ENCODE data around the gene LRP11. TPM values are rescaled to one million over a fixed set of nuclear protein-coding genes. Genes with fewer than 3 reads are reported as not detected.

LRP11 gene
- polyA plus RNA-seq, 3 donors: 0.20 to 0.41 (median 0.32) TPM

DNA sequence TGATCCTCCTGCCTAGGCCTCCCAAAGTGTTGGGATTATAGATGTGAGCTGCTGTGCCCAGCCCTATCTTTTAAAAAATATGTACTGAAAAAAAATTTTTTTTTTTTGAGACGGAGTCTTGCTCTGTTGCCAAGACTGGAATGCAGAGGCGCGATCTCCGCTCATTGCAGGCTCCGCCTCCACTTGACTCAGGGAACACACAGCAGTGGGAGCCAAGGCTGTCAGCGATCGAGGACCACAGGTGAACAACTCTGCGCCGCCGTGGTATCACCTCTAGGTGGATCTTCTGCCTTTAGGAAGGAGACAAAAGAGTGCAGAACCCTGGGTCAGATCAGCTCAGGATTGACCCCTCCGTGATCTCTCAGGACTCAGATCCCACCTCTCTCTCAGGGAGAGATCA lies 20.1 kb upstream of the LRP11 start:
- Mint-ChIP-seq H3K4me3 (no peak overlapping the region), H3K9me3 (peaks cover 0 to 2% (median 0%) of the 10 kb centered on the region in 7 donors), H3K36me3 (no peaks in the 10 kb centered on the region), H3K27ac (no peak overlapping the region), H3K27me3 (ENCODE audit: low read depth in 3 of 3) (peaks cover 4 to 13% (median 8%) of the 10 kb centered on the region in 3 donors), H3K4me1 (peaks cover 4% of the 10 kb centered on the region)
- H3K4me1 ChIP-seq (ENCODE audit: control insufficient read depth in 1 of 2, insufficient read depth in 2 of 2, low read length in 2 of 2): no peaks in the 10 kb centered on the region
- no peak overlapping the region for H3K4me2 ChIP-seq (replicated peaks; ENCODE audit: extremely low read depth, low read length, poor library complexity, severe bottlenecking)
- no peaks in the 10 kb centered on the region for H4K20me1 ChIP-seq (ENCODE audit: insufficient read depth, low read length)
- TF ChIP-seq, protein P1, sequence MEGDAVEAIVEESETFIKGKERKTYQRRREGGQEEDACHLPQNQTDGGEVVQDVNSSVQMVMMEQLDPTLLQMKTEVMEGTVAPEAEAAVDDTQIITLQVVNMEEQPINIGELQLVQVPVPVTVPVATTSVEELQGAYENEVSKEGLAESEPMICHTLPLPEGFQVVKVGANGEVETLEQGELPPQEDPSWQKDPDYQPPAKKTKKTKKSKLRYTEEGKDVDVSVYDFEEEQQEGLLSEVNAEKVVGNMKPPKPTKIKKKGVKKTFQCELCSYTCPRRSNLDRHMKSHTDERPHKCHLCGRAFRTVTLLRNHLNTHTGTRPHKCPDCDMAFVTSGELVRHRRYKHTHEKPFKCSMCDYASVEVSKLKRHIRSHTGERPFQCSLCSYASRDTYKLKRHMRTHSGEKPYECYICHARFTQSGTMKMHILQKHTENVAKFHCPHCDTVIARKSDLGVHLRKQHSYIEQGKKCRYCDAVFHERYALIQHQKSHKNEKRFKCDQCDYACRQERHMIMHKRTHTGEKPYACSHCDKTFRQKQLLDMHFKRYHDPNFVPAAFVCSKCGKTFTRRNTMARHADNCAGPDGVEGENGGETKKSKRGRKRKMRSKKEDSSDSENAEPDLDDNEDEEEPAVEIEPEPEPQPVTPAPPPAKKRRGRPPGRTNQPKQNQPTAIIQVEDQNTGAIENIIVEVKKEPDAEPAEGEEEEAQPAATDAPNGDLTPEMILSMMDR (IDR thresholded peaks at IDR 0.05): no peak
- H3K9me3 ChIP-seq (replicated peaks in 1 of 2; ENCODE audit: control insufficient read depth in 1 of 2, insufficient read depth in 1 of 2, low read length in 2 of 2): no peaks in the 10 kb centered on the region
- H3K9ac ChIP-seq (ENCODE audit: insufficient read depth, low read length, poor library complexity, severe bottlenecking): no peak overlapping the region
- H3K79me2 ChIP-seq (ENCODE audit: insufficient read depth, low read length): no peaks in the 10 kb centered on the region
- no peak for DNase-seq
- intact Hi-C loops (cut with micrococcal nuclease): no loop called here
- no peak overlapping the region for H3K4me3 ChIP-seq (replicated peaks in 1 of 3; ENCODE audit: low read depth in 2 of 3, low read length in 3 of 3)
- no peaks in the 10 kb centered on the region for H3K27me3 ChIP-seq (ENCODE audit: control insufficient read depth in 2 of 2, insufficient read depth in 2 of 2, low read length in 2 of 2)
- no peaks in the 10 kb centered on the region for H3K36me3 ChIP-seq (replicated peaks in 1 of 2; ENCODE audit: control insufficient read depth in 1 of 2, insufficient read depth in 2 of 2, low read length in 2 of 2)
- no peak overlapping the region for H2AFZ ChIP-seq (ENCODE audit: insufficient read depth, low read depth, low read length, poor library complexity, severe bottlenecking)
- H3K27ac ChIP-seq (ENCODE audit: low read depth in 1 of 2, low read length in 2 of 2): no peak overlapping the region
- WGBS (ENCODE audit: insufficient coverage): 86% methylated on average over 11 of the region's 11 CpGs

DNA sequence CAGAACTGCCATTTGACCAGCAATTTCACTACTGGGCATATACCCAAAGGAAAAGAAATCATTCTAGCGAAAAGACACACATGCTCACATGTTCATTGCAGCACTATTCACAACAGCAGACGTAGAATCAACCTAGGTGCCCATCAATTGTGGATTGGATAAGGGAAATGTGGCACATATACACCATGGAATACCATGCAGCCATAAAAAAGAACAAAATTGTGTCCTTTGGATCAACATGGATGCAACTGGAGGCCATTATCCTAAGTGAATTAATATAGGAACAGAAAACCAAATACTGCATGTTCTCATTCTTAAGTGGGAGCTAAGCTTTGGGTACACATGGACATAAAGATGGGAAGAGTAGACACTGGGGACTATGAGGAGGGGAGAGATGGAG lies 17.7 kb upstream of the LRP11 start:
- Histone ChIP-seq H4K20me1 (ENCODE audit: insufficient read depth, low read length) (no peaks in the 10 kb centered on the region), H3K27ac (ENCODE audit: low read depth in 1 of 2, low read length in 2 of 2) (no peak overlapping the region), H2AFZ (ENCODE audit: insufficient read depth, low read depth, low read length, poor library complexity, severe bottlenecking) (no peak overlapping the region), H3K4me1 (ENCODE audit: control insufficient read depth in 1 of 2, insufficient read depth in 2 of 2, low read length in 2 of 2) (no peaks in the 10 kb centered on the region), H3K79me2 (ENCODE audit: insufficient read depth, low read length) (no peaks in the 10 kb centered on the region), H3K9me3 (replicated peaks in 1 of 2; ENCODE audit: control insufficient read depth in 1 of 2, insufficient read depth in 1 of 2, low read length in 2 of 2) (no peaks in the 10 kb centered on the region), H3K4me3 (replicated peaks in 1 of 3; ENCODE audit: low read depth in 2 of 3, low read length in 3 of 3) (no peak overlapping the region), H3K27me3 (ENCODE audit: control insufficient read depth in 2 of 2, insufficient read depth in 2 of 2, low read length in 2 of 2) (peaks cover 0 to 5% of the 10 kb centered on the region in 2 donors), H3K36me3 (replicated peaks in 1 of 2; ENCODE audit: control insufficient read depth in 1 of 2, insufficient read depth in 2 of 2, low read length in 2 of 2) (no peaks in the 10 kb centered on the region), H3K4me2 (replicated peaks; ENCODE audit: extremely low read depth, low read length, poor library complexity, severe bottlenecking) (no peak overlapping the region), H3K9ac (ENCODE audit: insufficient read depth, low read length, poor library complexity, severe bottlenecking) (no peak overlapping the region)
- TF ChIP-seq, protein P1 (IDR thresholded peaks at IDR 0.05): no peak
- H3K27me3 Mint-ChIP-seq (ENCODE audit: low read depth in 3 of 3): peaks cover 8 to 22% (median 16%) of the 10 kb centered on the region in 3 donors
- H3K27ac Mint-ChIP-seq: no peak overlapping the region
- no peaks in the 10 kb centered on the region for H3K36me3 Mint-ChIP-seq
- no CpG with 5 or more reads among the region's 2 CpGs for WGBS (ENCODE audit: insufficient coverage)
- H3K9me3 Mint-ChIP-seq: peaks cover 0 to 4% (median 0%) of the 10 kb centered on the region in 7 donors
- DNase-seq: no peak
- intact Hi-C loops (cut with micrococcal nuclease): no loop called here
- H3K4me3 Mint-ChIP-seq: no peak overlapping the region
- H3K4me1 Mint-ChIP-seq: no peaks in the 10 kb centered on the region
